ENCODE data around the gene PPP4R3A.
"Not testable (repeated sequence)": the region's sequence is repeated elsewhere in the genome, so short reads cannot be mapped to it uniquely, and the experiment has no call there.

Gene PPP4R3A

GRCh38 chr14:91501951-91502930 lies 7.9 kb downstream of the PPP4R3A start:
- no peak for DNase-seq

- DNase-seq: no peak
These were observed 8.8 kb downstream of the PPP4R3A start for GRCh38 chr14:91501348-91501747.

- no peak for DNase-seq
These were observed 13.3 kb downstream of the PPP4R3A start for GRCh38 chr14:91496790-91497189.

- DNase-seq: not testable (repeated sequence)
These were observed 15.6 kb downstream of the PPP4R3A start for GRCh38 chr14:91494392-91495065.

- no peak for DNase-seq
These were observed 16.9 kb downstream of the PPP4R3A start for GRCh38 chr14:91493169-91493568.

GRCh38 chr14:91484744-91485143 lies 25.4 kb downstream of the PPP4R3A start:
- no peak for DNase-seq

GRCh38 chr14:91484186-91484585 lies 25.9 kb downstream of the PPP4R3A start:
- no peak for DNase-seq

- DNase-seq: no peak
These were observed 27.7 kb downstream of the PPP4R3A start for GRCh38 chr14:91482263-91483013.

- no peak for DNase-seq
These were observed 32.7 kb downstream of the PPP4R3A start for GRCh38 chr14:91477388-91477787.

- DNase-seq: no peak
These were observed 37.1 kb downstream of the PPP4R3A start for GRCh38 chr14:91473046-91473445.

GRCh38 chr14:91470216-91470615 lies 39.9 kb downstream of the PPP4R3A start:
- DNase-seq: no peak

- DNase-seq: peak; percentile 32 to 54
These were observed 43.9 kb downstream of the PPP4R3A start for GRCh38 chr14:91466192-91466591.

GRCh38 chr14:91464615-91465205 lies 45.4 kb downstream of the PPP4R3A start:
- peak in 1 of 2 experiments; percentile 8 for DNase-seq

- no peak for DNase-seq
These were observed 51.5 kb downstream of the PPP4R3A start for GRCh38 chr14:91458612-91459011.

- no peak for DNase-seq
These were observed 53.8 kb downstream of the PPP4R3A start for GRCh38 chr14:91456283-91456682.

GRCh38 chr14:91454580-91454979 lies 55.5 kb downstream of the PPP4R3A start:
- no peak for DNase-seq

- no peak for DNase-seq
These were observed 56.0 kb downstream of the PPP4R3A start for GRCh38 chr14:91454155-91454554.

GRCh38 chr14:91453744-91454143 lies 56.4 kb downstream of the PPP4R3A start:
- DNase-seq: peak in 1 of 2 experiments; percentile 17

GRCh38 chr14:91444335-91445020 lies 65.6 kb downstream of the PPP4R3A start:
- DNase-seq: no peak

- no peak for DNase-seq
These were observed 70.8 kb downstream of the PPP4R3A start for GRCh38 chr14:91439345-91439744.

GRCh38 chr14:91438845-91439244 lies 71.3 kb downstream of the PPP4R3A start:
- DNase-seq: no peak

GRCh38 chr14:91436266-91436665 lies 73.8 kb downstream of the PPP4R3A start:
- DNase-seq: not testable (repeated sequence)
